Measurements from ENCODE around the gene MASP2.

DNA sequence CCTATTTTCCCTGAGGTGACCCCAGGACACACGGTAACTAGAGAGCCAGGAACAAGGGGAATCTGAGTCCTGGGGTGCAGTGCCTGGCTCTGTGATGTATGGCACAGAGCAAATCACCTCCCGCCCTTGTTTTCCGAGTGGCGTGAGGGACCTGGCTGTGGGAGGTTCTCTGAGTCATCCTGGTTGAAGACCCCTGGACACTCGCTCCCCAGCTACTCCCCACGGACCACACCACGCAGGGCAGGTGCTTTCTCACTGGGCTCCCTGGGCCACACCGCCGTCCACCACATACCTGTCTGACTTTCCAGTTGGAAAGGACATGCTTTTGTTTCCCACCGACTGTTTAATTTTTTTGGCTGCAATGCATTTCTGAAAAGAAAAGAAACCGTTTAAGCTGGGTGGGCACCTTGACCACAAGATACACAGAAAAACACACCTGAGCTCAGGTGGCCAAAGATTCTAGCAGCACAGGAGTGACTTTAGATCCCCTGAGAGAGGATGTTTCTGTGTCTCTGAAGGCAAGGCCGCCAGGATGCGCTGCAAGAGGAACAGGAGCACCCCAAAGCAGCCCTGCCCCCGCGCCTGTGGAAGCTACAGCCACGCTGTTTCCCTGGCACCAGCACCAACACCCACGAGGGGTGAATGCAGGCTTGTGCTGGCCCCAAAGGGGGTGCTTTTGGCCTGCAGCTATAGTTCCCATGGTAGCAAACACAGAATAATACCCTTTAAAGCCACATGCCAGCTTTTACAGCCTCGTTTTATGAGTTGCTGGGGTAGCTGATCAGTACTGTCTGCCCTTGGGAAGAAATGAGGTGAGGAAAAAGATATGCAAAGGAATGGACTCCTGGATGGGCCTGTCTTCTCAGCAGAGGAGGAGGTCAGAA, 20.9 kb upstream of the MASP2 start:
- TF ChIP-seq, protein P1, sequence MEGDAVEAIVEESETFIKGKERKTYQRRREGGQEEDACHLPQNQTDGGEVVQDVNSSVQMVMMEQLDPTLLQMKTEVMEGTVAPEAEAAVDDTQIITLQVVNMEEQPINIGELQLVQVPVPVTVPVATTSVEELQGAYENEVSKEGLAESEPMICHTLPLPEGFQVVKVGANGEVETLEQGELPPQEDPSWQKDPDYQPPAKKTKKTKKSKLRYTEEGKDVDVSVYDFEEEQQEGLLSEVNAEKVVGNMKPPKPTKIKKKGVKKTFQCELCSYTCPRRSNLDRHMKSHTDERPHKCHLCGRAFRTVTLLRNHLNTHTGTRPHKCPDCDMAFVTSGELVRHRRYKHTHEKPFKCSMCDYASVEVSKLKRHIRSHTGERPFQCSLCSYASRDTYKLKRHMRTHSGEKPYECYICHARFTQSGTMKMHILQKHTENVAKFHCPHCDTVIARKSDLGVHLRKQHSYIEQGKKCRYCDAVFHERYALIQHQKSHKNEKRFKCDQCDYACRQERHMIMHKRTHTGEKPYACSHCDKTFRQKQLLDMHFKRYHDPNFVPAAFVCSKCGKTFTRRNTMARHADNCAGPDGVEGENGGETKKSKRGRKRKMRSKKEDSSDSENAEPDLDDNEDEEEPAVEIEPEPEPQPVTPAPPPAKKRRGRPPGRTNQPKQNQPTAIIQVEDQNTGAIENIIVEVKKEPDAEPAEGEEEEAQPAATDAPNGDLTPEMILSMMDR (IDR thresholded peaks at IDR 0.05), result no peak
- TF ChIP-seq POLR2A (IDR thresholded peaks at IDR 0.05; ENCODE audit: low read depth), result no peak
- TF ChIP-seq EP300 (IDR thresholded peaks at IDR 0.05), result no peak
- no peak for TF ChIP-seq POLR2AphosphoS5 (IDR thresholded peaks at IDR 0.05)
